T-cell (primary cell): Measurements from ENCODE around the gene TDRD10. TPM values are rescaled to one million over a fixed set of nuclear protein-coding genes. Genes with fewer than 3 reads are reported as not detected.

Source experiments
- ATAC-seq, 4 experiments: fragments of 200-7000 bp in 3 of 4; fragments of 150-1000 bp in 1 of 4; cut with Tn5 transposase; replicated peaks in 1 of 4; 1 replicate in 3 of 4; 2 replicates in 1 of 4; pipeline ENCODE4 v1.10.0; 2021; ENCODE audit warnings: moderate library complexity in 3 of 4, mild to moderate bottlenecking in 2 of 4, moderate number of reproducible peaks in 1 of 4
- CTCF ChIA-PET, 2 donors: fragments of 300-600 bp; sonication (Branson Sonifier 250); formaldehyde crosslinking; loops; one replicate each; lab custom pipeline; 2022; ENCODE audit warnings: antibody characterized with exemption in 2 of 2; lab: Charles Lee
- POLR2A ChIA-PET, 2 donors: fragments of 300-600 bp; sonication (Branson Sonifier 250); formaldehyde crosslinking; loops; one replicate each; lab custom pipeline; 2022; ENCODE audit warnings: antibody characterized with exemption in 2 of 2; lab: Charles Lee
- DNase-seq, 35 experiments: peaks; one replicate each; pipeline versions ENCODE4 v3.0.0 to v3.0.0-alpha.2; 2013 to 2023
- H3K27ac ChIP-seq: one replicate; pipeline ENCODE4 v1.5.1; 2013; ENCODE audit warnings: low read length
- H3K27me3 ChIP-seq, 2 experiments: replicated peaks in 1 of 2; 1 replicate in 1 of 2; 2 replicates in 1 of 2; pipeline versions ENCODE4 v1.6.1 to v1.7.0; 2013; ENCODE audit warnings: low read length in 1 of 2, mixed read lengths in 1 of 2; ENCODE audit not compliant: control insufficient read depth in 2 of 2, insufficient read depth in 2 of 2; ENCODE audit errors: extremely low read depth in 1 of 2
- H3K36me3 ChIP-seq, 2 donors: 1 replicate in 1 of 2; 2 replicates in 1 of 2; pipeline versions ENCODE4 v1.6.1 to v1.7.0; 2013; ENCODE audit warnings: low read length in 1 of 2; ENCODE audit not compliant: control insufficient read depth in 2 of 2, insufficient read depth in 1 of 2; ENCODE audit errors: extremely low read depth in 1 of 2
- H3K4me1 ChIP-seq, 2 experiments: 1 replicate in 1 of 2; 2 replicates in 1 of 2; pipeline versions ENCODE4 v1.6.1 to v1.7.0; 2013; ENCODE audit warnings: low read length in 2 of 2, mixed read lengths in 1 of 2; ENCODE audit not compliant: insufficient read depth in 2 of 2, control insufficient read depth in 1 of 2; ENCODE audit errors: extremely low read depth in 1 of 2
- H3K4me3 ChIP-seq, 2 donors: 1 replicate in 1 of 2; 2 replicates in 1 of 2; pipeline versions ENCODE4 v1.5.1 to v1.7.0; 2013; ENCODE audit warnings: mild to moderate bottlenecking in 2 of 2, low read length in 1 of 2, moderate library complexity in 1 of 2; ENCODE audit not compliant: control insufficient read depth in 1 of 2; ENCODE audit errors: extremely low read depth in 1 of 2
- H3K9me3 ChIP-seq: 2 replicates; pipeline ENCODE4 v1.7.0; 2013
- H3K27ac Mint-ChIP-seq, 2 donors: one replicate each; pipeline ENCODE4 v1.8.0; 2020 to 2021; ENCODE audit warnings: mild to moderate bottlenecking in 2 of 2, mixed read lengths in 2 of 2
- H3K27me3 Mint-ChIP-seq, 2 donors: one replicate each; pipeline ENCODE4 v1.8.0; 2021 to 2022; ENCODE audit warnings: mixed read lengths in 2 of 2
- H3K36me3 Mint-ChIP-seq: one replicate; pipeline ENCODE4 v1.8.0; 2021; ENCODE audit warnings: mixed read lengths
- H3K4me1 Mint-ChIP-seq, 3 donors: one replicate each; pipeline ENCODE4 v1.8.0; 2020 to 2022; ENCODE audit warnings: mixed read lengths in 3 of 3, mild to moderate bottlenecking in 1 of 3
- H3K4me3 Mint-ChIP-seq, 3 donors: one replicate each; pipeline ENCODE4 v1.8.0; 2020 to 2022; ENCODE audit warnings: mild to moderate bottlenecking in 3 of 3, mixed read lengths in 3 of 3, moderate library complexity in 3 of 3
- H3K9me3 Mint-ChIP-seq, 3 donors: one replicate each; pipeline ENCODE4 v1.8.0; 2020 to 2022; ENCODE audit warnings: mixed read lengths in 3 of 3
- WGBS: methylation state at CpG from one replicate; pipeline ENCODE4 v1.1.5; 2013; ENCODE audit warnings: missing lambda C conversion rate; ENCODE audit not compliant: insufficient coverage; 5-methylcytosine and 5-hydroxymethylcytosine counted together
- total RNA-seq, 35 experiments: library from RNA in 6 of 35; stranded (reverse) in 6 of 35; fragments of 120-200 nt in 1 of 35; gene quantifications; one replicate each; pipeline versions ENCODE4 v1.2.1 to v1.2.4 and lab custom pipeline; 2013 to 2026

Gene TDRD10
- total RNA-seq, 5 donors from 2014 or later (not counting 1 experiment from before 2014, with no cell fraction given): not detected

DNA sequence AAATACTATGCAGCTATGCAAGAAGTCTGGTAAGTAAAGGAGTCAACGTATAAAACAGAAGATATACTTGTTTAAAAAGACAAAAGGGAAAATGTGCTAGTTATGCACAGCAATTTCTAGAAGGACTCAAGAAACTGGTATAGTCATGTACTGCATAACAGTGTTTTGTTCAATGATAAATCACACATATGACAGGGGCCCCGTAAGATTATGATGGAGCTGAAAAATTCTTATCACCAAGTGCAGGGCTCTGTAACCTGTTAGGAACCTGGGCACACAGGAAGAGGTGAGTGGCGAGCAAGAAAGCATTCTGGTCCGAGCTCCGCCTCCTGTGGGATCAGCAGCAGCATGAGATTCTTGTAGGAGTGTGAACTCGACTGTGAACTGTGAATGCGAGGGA, 92.8 kb downstream of the TDRD10 start:
- H3K27ac Mint-ChIP-seq: no peak overlapping the region
- Histone ChIP-seq H3K27ac (no peak overlapping the region), H3K4me3 (no peak overlapping the region), H3K9me3 (no peaks in the 10 kb centered on the region), H3K4me1 (peaks cover 0 to 6% of the 10 kb centered on the region in 2 experiments), H3K36me3 (peaks cover 16 to 95% of the 10 kb centered on the region in 2 donors), H3K27me3 (no peaks in the 10 kb centered on the region)
- no peak overlapping the region for H3K4me3 Mint-ChIP-seq
- WGBS: 88% methylated on average over 4 of the region's 7 CpGs
- no peaks in the 10 kb centered on the region for H3K9me3 Mint-ChIP-seq
- peaks cover 56% of the 10 kb centered on the region for H3K36me3 Mint-ChIP-seq
- DNase-seq (no peak), ATAC-seq (no peak)
- CTCF ChIA-PET: interaction anchor here in 1 of 2 donors (0.5 to 1.4 kb wide), 5 partner anchors 9 to 975 kb away, joined by 3 to 6 read pairs (median 3); no protein-coding TSS in a partner anchor
- POLR2A ChIA-PET: interaction anchor here in 1 of 2 donors (0.6 kb wide), 1 partner anchor 600 kb away, joined by 3 read pairs; no protein-coding TSS in a partner anchor
- no peaks in the 10 kb centered on the region for H3K27me3 Mint-ChIP-seq
- peaks cover 9 to 25% (median 11%) of the 10 kb centered on the region in 3 donors for H3K4me1 Mint-ChIP-seq

DNA sequence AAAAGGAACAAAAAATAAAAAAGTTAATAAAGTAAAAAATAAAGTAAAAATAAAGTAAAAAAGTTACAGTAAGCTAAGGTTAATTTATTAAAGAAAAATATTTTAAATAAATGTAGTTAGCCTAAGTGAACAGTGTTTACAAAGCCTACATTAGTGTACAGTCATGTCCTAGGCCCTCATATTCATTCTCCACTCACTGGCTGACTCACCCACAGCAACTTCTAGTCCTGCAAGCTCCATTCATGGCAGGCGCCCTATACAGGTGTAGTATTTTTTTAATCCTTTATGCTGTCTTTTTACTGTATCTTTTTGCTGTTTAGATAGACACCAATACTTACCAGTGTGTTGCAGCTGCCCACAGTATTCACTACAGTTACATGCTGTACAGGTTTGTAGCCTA, 93.6 kb downstream of the TDRD10 start:
- Mint-ChIP-seq H3K4me1 (peaks cover 17 to 33% (median 17%) of the 10 kb centered on the region in 3 donors), H3K27ac (no peak overlapping the region), H3K36me3 (peaks cover 54% of the 10 kb centered on the region), H3K9me3 (no peaks in the 10 kb centered on the region), H3K4me3 (no peak overlapping the region), H3K27me3 (no peaks in the 10 kb centered on the region)
- no peaks in the 10 kb centered on the region for H3K27me3 ChIP-seq
- CTCF ChIA-PET: interaction anchor here in 1 of 2 donors (0.6 to 1.2 kb wide), 3 partner anchors 8 to 974 kb away, joined by 3 to 6 read pairs (median 3); no protein-coding TSS in a partner anchor
- peaks cover 18 to 91% of the 10 kb centered on the region in 2 donors for H3K36me3 ChIP-seq
- POLR2A ChIA-PET: no interaction called here
- no peak overlapping the region for H3K4me3 ChIP-seq
- ATAC-seq: no peak
- H3K9me3 ChIP-seq: no peaks in the 10 kb centered on the region
- DNase-seq: no peak
- no CpG with 5 or more reads among the region's 1 CpG for WGBS
- H3K4me1 ChIP-seq: peaks cover 0 to 14% of the 10 kb centered on the region in 2 experiments
- H3K27ac ChIP-seq: no peak overlapping the region

Other genes with a start within 250 kb of the TDRD10 start
- gene HAX1, start 229.6 kb upstream of the TDRD10 start, total RNA-seq: 10 to 100 TPM; 69.4 to 97.7 (median 92.5) TPM
- gene AQP10, start 181.1 kb upstream of the TDRD10 start, total RNA-seq: not detected
- 100 to 1,000 TPM; 142 to 172 (median 149) TPM for gene ATP8B2, start 176.7 kb upstream of the TDRD10 start, total RNA-seq
- gene IL6R, start 96.9 kb upstream of the TDRD10 start, total RNA-seq: 10 to 100 TPM; 76.0 to 87.9 (median 80.8) TPM
- under 1 TPM in 3 of 5 donors, not detected in 2; 0.06 to 0.07 (median 0.06) TPM for gene SHE, start 193 bp downstream of the TDRD10 start, total RNA-seq
- 100 to 1,000 TPM in 2 of 5 donors, 10 to 100 TPM in 3; 64.0 to 111 (median 90.0) TPM for gene UBE2Q1, start 56.4 kb downstream of the TDRD10 start, total RNA-seq
- under 1 TPM in 1 of 5 donors, not detected in 4; 0.15 TPM for gene CHRNB2, start 65.6 kb downstream of the TDRD10 start, total RNA-seq
- 100 to 1,000 TPM; 212 to 255 (median 228) TPM for gene ADAR, start 106.0 kb downstream of the TDRD10 start, total RNA-seq